SK-N-SH (cell line): ENCODE data around the gene BTG3. TPM values are rescaled to one million over a fixed set of nuclear protein-coding genes. Genes with fewer than 3 reads are reported as not detected.

Experiments
- CTCF ChIA-PET: fragments of 300-600, 350-600 bp; formaldehyde crosslinking; extraction: SDS; loops from one replicate; lab custom pipeline; 2021; lab: Yijun Ruan, JAX
- POLR2A ChIA-PET: fragments of 350-600 bp; sonication (Branson Sonifier 250); formaldehyde crosslinking; extraction: SDS; loops from one replicate; lab custom pipeline; 2020; ENCODE audit warnings: antibody characterized with exemption, inconsistent platforms; lab: Yijun Ruan, JAX
- DNase-seq: peaks from one replicate; pipeline ENCODE4 v3.0.0; 2012
- H2AFZ ChIP-seq: fragments of 200-600 bp; sonication (generic); 2 replicates; pipeline ENCODE4 v1.8.1; 2016; ENCODE audit warnings: antibody characterized with exemption, mild to moderate bottlenecking, low read depth
- H3F3A ChIP-seq: fragments of 200-600 bp; sonication (generic); replicated peaks from 2 replicates; pipeline ENCODE3; 2016; ENCODE audit warnings: antibody characterized with exemption, mild to moderate bottlenecking; ENCODE audit not compliant: insufficient read depth
- H3K27ac ChIP-seq, 2 experiments: fragments of 200-500 bp in 1 of 2; fragments of 200-600 bp in 1 of 2; sonication (Bioruptor generic) in 1 of 2; sonication (generic), shearing (Covaris generic) in 1 of 2; 2 replicates each; pipeline versions ENCODE4 v1.5.1 to v1.6.1; 2014 to 2016; ENCODE audit warnings: low read depth in 2 of 2, inconsistent platforms in 1 of 2, low read length in 1 of 2, mild to moderate bottlenecking in 1 of 2, mixed read lengths in 1 of 2
- H3K27me3 ChIP-seq: fragments of 200-600 bp; sonication (generic), shearing (Covaris generic); 2 replicates; pipeline ENCODE4 v1.6.1; 2016; ENCODE audit warnings: mixed run types; ENCODE audit not compliant: insufficient read depth
- H3K36me3 ChIP-seq, 2 experiments: fragments of 200-500 bp in 1 of 2; fragments of 200-600 bp in 1 of 2; sonication (Bioruptor generic) in 1 of 2; sonication (generic) in 1 of 2; replicated peaks in 1 of 2; 2 replicates each; pipeline versions ENCODE3 to v1.5.1; 2014 to 2016; ENCODE audit warnings: low read length in 1 of 2, mild to moderate bottlenecking in 1 of 2; ENCODE audit not compliant: insufficient read depth in 2 of 2, control insufficient read depth in 1 of 2
- H3K4me1 ChIP-seq, 2 experiments: fragments of 200-500 bp in 1 of 2; fragments of 200-600 bp in 1 of 2; sonication (Bioruptor generic) in 1 of 2; sonication (generic), shearing (Covaris generic) in 1 of 2; 2 replicates each; pipeline versions ENCODE4 v1.5.1 to v1.6.1; 2014 to 2016; ENCODE audit warnings: low read depth in 1 of 2, low read length in 1 of 2, mixed run types in 1 of 2; ENCODE audit not compliant: insufficient read depth in 2 of 2, control insufficient read depth in 1 of 2
- H3K4me2 ChIP-seq: fragments of 200-600 bp; sonication (generic), shearing (Covaris generic); 2 replicates; pipeline ENCODE4 v1.6.1; 2017; ENCODE audit warnings: mixed run types
- H3K4me3 ChIP-seq, 2 experiments: fragments of 200-500 bp in 1 of 2; fragments of 200-600 bp in 1 of 2; sonication (Bioruptor generic) in 1 of 2; sonication (generic), shearing (Covaris generic) in 1 of 2; 2 replicates each; pipeline versions ENCODE4 v1.5.1 to v1.8.1; 2014 to 2016; ENCODE audit warnings: low read depth in 2 of 2, inconsistent platforms in 1 of 2, low read length in 1 of 2, mild to moderate bottlenecking in 1 of 2, mixed read lengths in 1 of 2, moderate library complexity in 1 of 2
- H3K79me2 ChIP-seq: fragments of 200-600 bp; sonication (generic); 2 replicates; pipeline ENCODE4 v1.8.1; 2017; ENCODE audit warnings: mild to moderate bottlenecking; ENCODE audit not compliant: insufficient read depth
- H3K9ac ChIP-seq: fragments of 200-600 bp; sonication (generic); 2 replicates; pipeline ENCODE4 v1.6.1; 2017; ENCODE audit warnings: mixed run types
- H3K9me2 ChIP-seq: fragments of 200-600 bp; sonication (generic); 2 replicates; pipeline ENCODE4 v1.6.1; 2017; ENCODE audit warnings: mixed run types
- H3K9me3 ChIP-seq: fragments of 200-600 bp; sonication (generic); 2 replicates; pipeline ENCODE4 v1.6.1; 2017; ENCODE audit warnings: mixed run types, mild to moderate bottlenecking, moderate library complexity
- H4K20me1 ChIP-seq: fragments of 200-600 bp; sonication (generic); 2 replicates; pipeline ENCODE4 v1.6.1; 2017; ENCODE audit warnings: mild to moderate bottlenecking, mixed run types; ENCODE audit not compliant: insufficient read depth
- EP300 ChIP-seq, 2 experiments: IDR thresholded peaks; 2 replicates each; pipeline versions ENCODE4 v1.4.0 to v1.6.1; 2012; ENCODE audit warnings: borderline replicate concordance in 1 of 2, low read depth in 1 of 2, low read length in 1 of 2
- FOSL2 ChIP-seq: IDR thresholded peaks from 2 replicates; pipeline ENCODE4 v1.4.0; 2012; ENCODE audit warnings: low read depth, mild to moderate bottlenecking, moderate library complexity, borderline replicate concordance
- FOXM1 ChIP-seq: IDR thresholded peaks from 2 replicates; pipeline ENCODE4 v1.4.0; 2012; ENCODE audit warnings: low read depth, mild to moderate bottlenecking
- GATA2 ChIP-seq: sonication (generic); formaldehyde crosslinking; IDR thresholded peaks from 2 replicates; pipeline ENCODE4 v1.5.0; 2020; ENCODE audit warnings: mild to moderate bottlenecking, missing genetic modification reagents
- JUND ChIP-seq: IDR thresholded peaks from 2 replicates; pipeline ENCODE4 v1.4.0; 2012
- MAX ChIP-seq: IDR thresholded peaks from 2 replicates; pipeline ENCODE4 v1.4.0; 2012; ENCODE audit warnings: low read depth
- MEF2A ChIP-seq: IDR thresholded peaks from 2 replicates; pipeline ENCODE4 v1.4.0; 2012; ENCODE audit warnings: low read depth, borderline replicate concordance
- NRF1 ChIP-seq: IDR thresholded peaks from 2 replicates; pipeline ENCODE4 v1.6.1; 2012; ENCODE audit warnings: low read depth, mild to moderate bottlenecking, low read length
- RCOR1 ChIP-seq: fragments of 150-350 bp; IDR thresholded peaks from 2 replicates; pipeline ENCODE4 v1.6.1; 2017; ENCODE audit warnings: antibody characterized with exemption, low read length
- RFX5 ChIP-seq: IDR thresholded peaks from 2 replicates; pipeline ENCODE4 v1.6.1; 2012; ENCODE audit warnings: mild to moderate bottlenecking, improper control_type of control experiment, low read length
- SMC3 ChIP-seq: IDR thresholded peaks from 2 replicates; pipeline ENCODE4 v1.6.1; 2012; ENCODE audit warnings: low read depth, low read length, improper control_type of control experiment
- TAF1 ChIP-seq: IDR thresholded peaks from 2 replicates; pipeline ENCODE4 v1.6.1; 2012; ENCODE audit warnings: low read depth, mild to moderate bottlenecking, low read length, moderate library complexity, borderline replicate concordance
- TEAD4 ChIP-seq: IDR thresholded peaks from 2 replicates; pipeline ENCODE4 v1.4.0; 2012; ENCODE audit warnings: mild to moderate bottlenecking, borderline replicate concordance; ENCODE audit not compliant: insufficient read depth
- USF2 ChIP-seq: fragments of 150-350 bp; IDR thresholded peaks from 2 replicates; pipeline ENCODE4 v1.6.1; 2017; ENCODE audit warnings: antibody characterized with exemption, low read length, low read depth, borderline replicate concordance
- YY1 ChIP-seq: IDR thresholded peaks from 2 replicates; pipeline ENCODE4 v1.4.0; 2012; ENCODE audit warnings: low read depth, mild to moderate bottlenecking
- WGBS: methylation state at CpG from one replicate; pipeline ENCODE4 v1.1.6; 2017; ENCODE audit warnings: low lambda C conversion rate; 5-methylcytosine and 5-hydroxymethylcytosine counted together
- polyA plus RNA-seq, 3 experiments: library from polyadenylated mRNA; depleted of rRNA; stranded (reverse); fragments of >200 nt; gene quantifications; 2 replicates each; pipeline ENCODE4 v1.2.3, GENCODE V29; 2012
- TF ChIP-seq, protein P1 (sequence below): fragments of 150-350 bp; IDR thresholded peaks from 2 replicates; pipeline ENCODE4 v1.6.1; 2016; ENCODE audit warnings: mild to moderate bottlenecking, low read depth, low read length
- TF ChIP-seq, protein P2 (sequence below): IDR thresholded peaks from 2 replicates; pipeline ENCODE4 v1.6.1; 2012; ENCODE audit warnings: mild to moderate bottlenecking, low read depth, low read length, moderate library complexity
- TF ChIP-seq, protein P3 (sequence below): IDR thresholded peaks from 2 replicates; pipeline ENCODE4 v1.4.0; 2012; ENCODE audit warnings: low read depth, borderline replicate concordance

The BTG3 gene
- polyA plus RNA-seq, 1 of the 3 experiments (the other 2 are of a cell fraction), result 36.7 TPM

GRCh38 chr21:17607684-17608083 lies 5.0 kb downstream of the BTG3 start:
- Histone ChIP-seq H3K4me3 (no peak overlapping the region), H3F3A (peaks cover 6% of the 10 kb centered on the region), H3K79me2 (peaks cover 85% of the 10 kb centered on the region), H3K4me1 (peaks cover 3 to 4% of the 10 kb centered on the region in 2 experiments; a peak in 3 of 4 replicates), H3K27me3 (no peaks in the 10 kb centered on the region)
- TF ChIP-seq USF2 (no peak), EP300 (IDR thresholded peaks at IDR 0.05; ENCODE audit: borderline replicate concordance in 1 of 2, low read depth in 1 of 2, low read length in 1 of 2) (no peak), TAF1 (no peak), RCOR1 (no peak), YY1 (no peak), FOSL2 (no peak), JUND (no peak), FOXM1 (no peak), NRF1 (no peak), RFX5 (no peak), MEF2A (no peak), GATA2 (CRISPR knock-in tag) (no peak), SMC3 (no peak), TEAD4 (no peak), MAX (no peak)
- TF ChIP-seq, protein P1, sequence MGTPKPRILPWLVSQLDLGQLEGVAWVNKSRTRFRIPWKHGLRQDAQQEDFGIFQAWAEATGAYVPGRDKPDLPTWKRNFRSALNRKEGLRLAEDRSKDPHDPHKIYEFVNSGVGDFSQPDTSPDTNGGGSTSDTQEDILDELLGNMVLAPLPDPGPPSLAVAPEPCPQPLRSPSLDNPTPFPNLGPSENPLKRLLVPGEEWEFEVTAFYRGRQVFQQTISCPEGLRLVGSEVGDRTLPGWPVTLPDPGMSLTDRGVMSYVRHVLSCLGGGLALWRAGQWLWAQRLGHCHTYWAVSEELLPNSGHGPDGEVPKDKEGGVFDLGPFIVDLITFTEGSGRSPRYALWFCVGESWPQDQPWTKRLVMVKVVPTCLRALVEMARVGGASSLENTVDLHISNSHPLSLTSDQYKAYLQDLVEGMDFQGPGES, result no peak
- TF ChIP-seq, all 33 proteins: peak for 0
- no peak overlapping the region for H3K4me2 ChIP-seq
- DNase-seq, result no peak
- H4K20me1 ChIP-seq, result no peaks in the 10 kb centered on the region
- CTCF ChIA-PET, result interaction anchor here (0.8 kb wide), 1 partner anchor 22 kb away, joined by 5 read pairs; no protein-coding TSS in a partner anchor
- H2AFZ ChIP-seq, result no peak overlapping the region
- H3K9me3 ChIP-seq, result no peaks in the 10 kb centered on the region
- H3K9ac ChIP-seq, result no peak overlapping the region
- POLR2A ChIA-PET, result no interaction called here
- WGBS, result 97% methylated on average over 2 of the region's 2 CpGs
- no peaks in the 10 kb centered on the region for H3K9me2 ChIP-seq
- H3K27ac ChIP-seq, result 0 out of 4 replicates have a peak overlapping the region, but pooled peaks of 1 of the 2 experiments have one; percentile 4
- peaks cover 18 to 36% of the 10 kb centered on the region in 2 experiments for H3K36me3 ChIP-seq

DNA sequence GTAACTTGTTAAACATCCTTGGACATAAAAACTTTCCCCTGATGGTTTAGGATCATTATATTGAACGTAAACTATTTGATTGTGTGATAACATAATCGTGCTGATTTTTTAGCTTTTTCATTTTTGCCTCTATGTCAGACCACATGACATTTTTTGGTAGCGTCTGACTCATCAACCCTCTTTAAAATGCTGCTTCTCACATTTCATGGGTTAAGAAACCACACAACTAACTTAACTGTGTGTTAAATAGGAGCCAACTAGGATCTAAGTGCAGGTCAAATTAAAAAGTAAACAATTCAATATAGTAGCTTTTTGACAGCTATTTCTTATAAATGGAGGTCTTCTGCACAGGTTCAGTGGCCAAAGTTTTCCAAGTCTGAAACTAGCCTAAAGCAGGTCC lies 9.8 kb downstream of the BTG3 start:
- Histone ChIP-seq H3K4me3 (no peak overlapping the region), H4K20me1 (no peaks in the 10 kb centered on the region), H3K9ac (no peak overlapping the region), H3K27me3 (no peaks in the 10 kb centered on the region), H3K27ac (peak overlapping the region in 1 of 2 experiments; percentile 16; a peak in 1 of 4 replicates), H2AFZ (no peak overlapping the region), H3K9me3 (no peaks in the 10 kb centered on the region), H3K9me2 (no peaks in the 10 kb centered on the region), H3K4me2 (no peak overlapping the region), H3K79me2 (peaks cover 54% of the 10 kb centered on the region), H3F3A (no peaks in the 10 kb centered on the region), H3K4me1 (peaks cover 0 to 4% of the 10 kb centered on the region in 2 experiments; a peak in 3 of 4 replicates), H3K36me3 (peaks cover 45 to 67% of the 10 kb centered on the region in 2 experiments)
- TF ChIP-seq JUND (peak; percentile 22; the same call in 1 of the 2 replicates), FOSL2 (peak; percentile 58; the same call in 1 of the 2 replicates)
- TF ChIP-seq, protein P2, sequence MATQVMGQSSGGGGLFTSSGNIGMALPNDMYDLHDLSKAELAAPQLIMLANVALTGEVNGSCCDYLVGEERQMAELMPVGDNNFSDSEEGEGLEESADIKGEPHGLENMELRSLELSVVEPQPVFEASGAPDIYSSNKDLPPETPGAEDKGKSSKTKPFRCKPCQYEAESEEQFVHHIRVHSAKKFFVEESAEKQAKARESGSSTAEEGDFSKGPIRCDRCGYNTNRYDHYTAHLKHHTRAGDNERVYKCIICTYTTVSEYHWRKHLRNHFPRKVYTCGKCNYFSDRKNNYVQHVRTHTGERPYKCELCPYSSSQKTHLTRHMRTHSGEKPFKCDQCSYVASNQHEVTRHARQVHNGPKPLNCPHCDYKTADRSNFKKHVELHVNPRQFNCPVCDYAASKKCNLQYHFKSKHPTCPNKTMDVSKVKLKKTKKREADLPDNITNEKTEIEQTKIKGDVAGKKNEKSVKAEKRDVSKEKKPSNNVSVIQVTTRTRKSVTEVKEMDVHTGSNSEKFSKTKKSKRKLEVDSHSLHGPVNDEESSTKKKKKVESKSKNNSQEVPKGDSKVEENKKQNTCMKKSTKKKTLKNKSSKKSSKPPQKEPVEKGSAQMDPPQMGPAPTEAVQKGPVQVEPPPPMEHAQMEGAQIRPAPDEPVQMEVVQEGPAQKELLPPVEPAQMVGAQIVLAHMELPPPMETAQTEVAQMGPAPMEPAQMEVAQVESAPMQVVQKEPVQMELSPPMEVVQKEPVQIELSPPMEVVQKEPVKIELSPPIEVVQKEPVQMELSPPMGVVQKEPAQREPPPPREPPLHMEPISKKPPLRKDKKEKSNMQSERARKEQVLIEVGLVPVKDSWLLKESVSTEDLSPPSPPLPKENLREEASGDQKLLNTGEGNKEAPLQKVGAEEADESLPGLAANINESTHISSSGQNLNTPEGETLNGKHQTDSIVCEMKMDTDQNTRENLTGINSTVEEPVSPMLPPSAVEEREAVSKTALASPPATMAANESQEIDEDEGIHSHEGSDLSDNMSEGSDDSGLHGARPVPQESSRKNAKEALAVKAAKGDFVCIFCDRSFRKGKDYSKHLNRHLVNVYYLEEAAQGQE, result no peak
- TF ChIP-seq, protein P3, sequence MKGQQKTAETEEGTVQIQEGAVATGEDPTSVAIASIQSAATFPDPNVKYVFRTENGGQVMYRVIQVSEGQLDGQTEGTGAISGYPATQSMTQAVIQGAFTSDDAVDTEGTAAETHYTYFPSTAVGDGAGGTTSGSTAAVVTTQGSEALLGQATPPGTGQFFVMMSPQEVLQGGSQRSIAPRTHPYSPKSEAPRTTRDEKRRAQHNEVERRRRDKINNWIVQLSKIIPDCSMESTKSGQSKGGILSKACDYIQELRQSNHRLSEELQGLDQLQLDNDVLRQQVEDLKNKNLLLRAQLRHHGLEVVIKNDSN, result peak; percentile 41; the same call in 1 of the 2 replicates
- ChIA-PET POLR2A (no interaction called here), CTCF (interaction anchor here (1.0 kb wide), 1 partner anchor 48 kb away, joined by 6 read pairs; no protein-coding TSS in a partner anchor)
- WGBS, result 57% methylated on average over 3 of the region's 3 CpGs
- DNase-seq, result no peak
